Measurements from ENCODE around the gene CYP2W1. TPM values are rescaled to one million over a fixed set of nuclear protein-coding genes. Genes with fewer than 3 reads are reported as not detected.

The CYP2W1 gene
- total and polyA plus RNA-seq, 3 experiments from 2014 or later: not detected

DNA sequence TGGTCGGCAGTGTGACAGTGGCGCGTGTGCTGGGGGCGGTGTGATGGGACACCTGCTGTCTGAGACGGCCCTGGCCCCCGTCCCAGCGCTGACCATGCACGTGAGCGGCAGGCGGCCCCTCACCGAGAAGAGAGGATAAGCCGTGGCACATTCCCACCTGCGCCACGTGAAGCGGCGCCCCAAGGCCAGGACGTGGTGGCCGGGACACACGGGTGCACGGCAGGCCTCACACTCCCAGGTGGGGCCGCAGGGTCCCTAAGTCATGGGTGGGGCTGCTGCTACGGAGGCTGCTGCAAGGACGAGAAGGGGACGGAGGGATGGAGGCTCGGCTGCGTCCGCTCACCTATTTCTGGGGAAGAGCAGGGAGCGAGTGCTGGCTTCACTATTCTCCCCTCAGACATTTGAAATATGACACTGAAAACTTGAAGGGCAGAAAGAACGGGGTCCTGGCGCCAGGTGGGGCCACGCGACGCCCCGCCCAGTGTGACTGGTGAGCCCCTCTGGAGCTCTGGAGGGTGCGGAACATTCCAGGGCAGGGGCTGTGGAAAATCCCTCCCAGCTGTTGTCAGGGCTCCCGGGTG is 7.5 kb downstream of the CYP2W1 start:
- H3K4me1 ChIP-seq (ENCODE audit: insufficient read depth, low read length): peaks cover 5% of the 10 kb centered on the region
- no peaks in the 10 kb centered on the region for H3K9me3 Mint-ChIP-seq
- DNase-seq: no peak
- no peak overlapping the region for H3K4me3 ChIP-seq (ENCODE audit: low read length)
- H3K36me3 ChIP-seq (ENCODE audit: insufficient read depth, low read length): no peaks in the 10 kb centered on the region
- peaks cover 0 to 5% (median 3%) of the 10 kb centered on the region in 3 donors for H3K4me1 Mint-ChIP-seq
- H3K27ac Mint-ChIP-seq: no peak overlapping the region
- H3K36me3 Mint-ChIP-seq: no peaks in the 10 kb centered on the region
- CTCF ChIA-PET: interaction anchor here (9.5 kb wide), 1 partner anchor 73 kb away, joined by 222 read pairs; no protein-coding TSS in a partner anchor
- POLR2A ChIA-PET: no interaction called here
- H3K9me3 ChIP-seq (ENCODE audit: low read length): no peaks in the 10 kb centered on the region
- H3K27ac ChIP-seq (ENCODE audit: low read depth, low read length): no peak overlapping the region
- no peak overlapping the region for H3K4me3 Mint-ChIP-seq
- H3K27me3 ChIP-seq (ENCODE audit: insufficient read depth, low read length, poor library complexity, severe bottlenecking): no peaks in the 10 kb centered on the region
- H3K27me3 Mint-ChIP-seq: peaks cover 5 to 8% of the 10 kb centered on the region in 2 donors

GRCh38 chr7:990933-991728 is 8.2 kb downstream of the CYP2W1 start:
- peaks cover 2 to 4% of the 10 kb centered on the region in 2 donors for H3K27me3 Mint-ChIP-seq
- H3K36me3 ChIP-seq (ENCODE audit: insufficient read depth, low read length): no peaks in the 10 kb centered on the region
- no peaks in the 10 kb centered on the region for H3K9me3 Mint-ChIP-seq
- no peaks in the 10 kb centered on the region for H3K36me3 Mint-ChIP-seq
- H3K27me3 ChIP-seq (ENCODE audit: insufficient read depth, low read length, poor library complexity, severe bottlenecking): no peaks in the 10 kb centered on the region
- peak overlapping the region in 1 of 8 donors; percentile 14 for H3K27ac Mint-ChIP-seq
- no peaks in the 10 kb centered on the region for H3K9me3 ChIP-seq (ENCODE audit: low read length)
- H3K4me1 Mint-ChIP-seq: peaks cover 0 to 5% (median 3%) of the 10 kb centered on the region in 3 donors
- no peak overlapping the region for H3K27ac ChIP-seq (ENCODE audit: low read depth, low read length)
- no peak overlapping the region for H3K4me3 ChIP-seq (ENCODE audit: low read length)
- CTCF ChIA-PET: interaction anchor here (9.5 kb wide), 1 partner anchor 72 kb away, joined by 222 read pairs; no protein-coding TSS in a partner anchor
- DNase-seq: no peak
- H3K4me1 ChIP-seq (ENCODE audit: insufficient read depth, low read length): peaks cover 5% of the 10 kb centered on the region
- no peak overlapping the region for H3K4me3 Mint-ChIP-seq
- POLR2A ChIA-PET: no interaction called here

GRCh38 chr7:991729-992656 is 9.0 kb downstream of the CYP2W1 start:
- no peaks in the 10 kb centered on the region for H3K36me3 ChIP-seq (ENCODE audit: insufficient read depth, low read length)
- CTCF ChIA-PET: interaction anchor here (0.7 to 9.5 kb wide), 33 partner anchors 10 to 188 kb away, joined by 3 to 222 read pairs (median 9); partner anchors contain the start of genes COX19, CYP2W1 and GPR146
- no peak overlapping the region for H3K4me3 ChIP-seq (ENCODE audit: low read length)
- H3K4me1 ChIP-seq (ENCODE audit: insufficient read depth, low read length): peaks cover 5% of the 10 kb centered on the region
- Mint-ChIP-seq H3K4me1 (peaks cover 0 to 5% (median 3%) of the 10 kb centered on the region in 3 donors), H3K9me3 (no peaks in the 10 kb centered on the region), H3K27ac (no peak overlapping the region), H3K36me3 (peaks cover 0 to 3% (median 0%) of the 10 kb centered on the region in 3 donors), H3K27me3 (no peaks in the 10 kb centered on the region), H3K4me3 (no peak overlapping the region)
- POLR2A ChIA-PET: interaction anchor here (0.5 to 2.0 kb wide), 2 partner anchors 74 to 83 kb away, joined by 3 to 7 read pairs; no protein-coding TSS in a partner anchor
- no peaks in the 10 kb centered on the region for H3K9me3 ChIP-seq (ENCODE audit: low read length)
- H3K27ac ChIP-seq (ENCODE audit: low read depth, low read length): no peak overlapping the region
- no peak for DNase-seq
- H3K27me3 ChIP-seq (ENCODE audit: insufficient read depth, low read length, poor library complexity, severe bottlenecking): no peaks in the 10 kb centered on the region

DNA sequence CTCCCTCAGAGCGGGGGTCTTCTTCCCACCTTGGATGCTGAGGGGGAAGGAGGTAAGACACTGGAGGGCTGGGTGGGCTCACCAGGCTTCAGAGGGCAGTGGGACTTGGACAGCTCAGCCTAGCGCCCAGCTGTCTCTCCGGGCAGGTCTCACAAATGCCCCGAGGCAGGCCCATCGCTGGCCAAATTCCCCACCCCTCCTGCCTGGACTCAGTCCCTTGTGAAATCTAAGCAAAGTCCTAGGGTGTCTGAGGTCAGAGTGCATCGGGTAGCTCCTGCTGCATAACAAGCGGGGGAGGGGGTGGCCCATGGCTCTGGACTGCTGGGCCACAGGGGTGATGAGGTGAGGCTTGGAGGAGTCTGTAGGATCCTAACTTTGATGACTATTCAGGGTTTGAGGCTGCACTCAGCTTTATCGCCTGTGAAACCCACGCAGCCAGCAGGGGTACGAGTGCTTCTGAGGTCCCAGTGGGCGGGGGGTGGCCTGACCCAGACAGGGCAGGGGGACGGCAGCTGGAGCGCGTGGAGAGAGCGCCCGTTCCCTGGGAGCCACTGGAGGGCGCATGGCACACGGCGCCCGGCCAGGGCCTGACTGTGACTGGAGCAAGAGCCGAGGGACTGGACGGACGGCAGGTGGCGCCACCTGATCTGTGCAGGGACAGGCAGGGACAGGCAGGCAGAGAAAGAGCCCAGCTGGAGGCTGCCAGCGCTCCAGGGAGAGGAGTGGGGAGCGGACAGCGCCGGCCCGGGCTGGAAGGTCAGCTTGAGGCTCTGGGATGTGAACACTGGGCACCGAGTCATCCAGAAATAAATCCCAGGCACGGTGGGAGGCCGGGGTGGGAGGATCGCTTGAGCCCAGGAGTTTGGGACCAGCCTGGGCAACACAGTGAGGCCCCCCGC is 10.0 kb downstream of the CYP2W1 start:
- ChIA-PET POLR2A (interaction anchor here (1.2 to 2.0 kb wide), 2 partner anchors 73 to 264 kb away, joined by 5 to 7 read pairs; no protein-coding TSS in a partner anchor), CTCF (interaction anchor here (0.5 to 9.5 kb wide), 51 partner anchors 8 to 671 kb away, joined by 3 to 222 read pairs (median 5); partner anchors contain the start of genes COX19, CYP2W1 and GPR146)
- Mint-ChIP-seq H3K4me3 (no peak overlapping the region), H3K9me3 (no peaks in the 10 kb centered on the region), H3K27me3 (no peaks in the 10 kb centered on the region), H3K36me3 (peaks cover 0 to 8% (median 0%) of the 10 kb centered on the region in 3 donors), H3K4me1 (peaks cover 0 to 5% (median 3%) of the 10 kb centered on the region in 3 donors), H3K27ac (peak overlapping the region in 1 of 8 donors; percentile 66)
- Histone ChIP-seq H3K4me1 (ENCODE audit: insufficient read depth, low read length) (peaks cover 5% of the 10 kb centered on the region), H3K36me3 (ENCODE audit: insufficient read depth, low read length) (no peaks in the 10 kb centered on the region), H3K27ac (ENCODE audit: low read depth, low read length) (no peak overlapping the region), H3K4me3 (ENCODE audit: low read length) (no peak overlapping the region), H3K27me3 (ENCODE audit: insufficient read depth, low read length, poor library complexity, severe bottlenecking) (no peaks in the 10 kb centered on the region), H3K9me3 (ENCODE audit: low read length) (no peaks in the 10 kb centered on the region)
- DNase-seq: peak; percentile 83 to 95 (median 89)

- Histone ChIP-seq H3K4me3 (ENCODE audit: low read length) (no peak overlapping the region), H3K9me3 (ENCODE audit: low read length) (no peaks in the 10 kb centered on the region), H3K27ac (ENCODE audit: low read depth, low read length) (no peak overlapping the region), H3K27me3 (ENCODE audit: insufficient read depth, low read length, poor library complexity, severe bottlenecking) (no peaks in the 10 kb centered on the region), H3K4me1 (ENCODE audit: insufficient read depth, low read length) (peaks cover 5% of the 10 kb centered on the region), H3K36me3 (ENCODE audit: insufficient read depth, low read length) (no peaks in the 10 kb centered on the region)
- H3K36me3 Mint-ChIP-seq: peaks cover 0 to 19% (median 0%) of the 10 kb centered on the region in 3 donors
- POLR2A ChIA-PET: interaction anchor here (0.6 to 0.7 kb wide), 2 partner anchors 73 to 77 kb away, joined by 3 to 5 read pairs; no protein-coding TSS in a partner anchor
- CTCF ChIA-PET: interaction anchor here (1.3 to 9.5 kb wide), 14 partner anchors 13 to 181 kb away, joined by 4 to 222 read pairs (median 14); partner anchors contain the start of genes COX19, CYP2W1 and GPR146
- DNase-seq: no peak
- no peak overlapping the region for H3K27ac Mint-ChIP-seq
- peaks cover 0 to 5% (median 3%) of the 10 kb centered on the region in 3 donors for H3K4me1 Mint-ChIP-seq
- no peak overlapping the region for H3K4me3 Mint-ChIP-seq
- no peaks in the 10 kb centered on the region for H3K27me3 Mint-ChIP-seq
- H3K9me3 Mint-ChIP-seq: no peaks in the 10 kb centered on the region
Observed at GRCh38 chr7:994592-995308, 11.8 kb downstream of the CYP2W1 start.

DNA sequence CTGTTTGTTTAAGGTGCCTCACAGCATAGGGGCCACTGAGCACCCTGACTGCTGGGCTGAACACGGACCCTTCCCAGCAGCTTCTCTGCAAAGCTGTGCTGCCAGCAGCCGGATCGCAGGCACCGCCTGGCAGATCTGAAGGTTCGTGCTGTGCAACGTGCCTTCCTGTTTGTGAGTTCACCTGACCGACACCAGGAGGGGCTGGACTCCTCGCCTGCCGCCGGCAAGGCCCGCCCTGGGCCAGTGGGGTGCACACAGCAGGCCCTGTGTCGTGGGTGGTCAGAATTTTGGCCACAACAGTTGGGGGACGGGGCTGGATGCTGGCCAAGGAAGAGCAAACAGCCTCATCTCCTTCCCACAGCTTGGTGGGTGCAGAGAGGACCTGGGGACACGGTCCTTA is 12.6 kb downstream of the CYP2W1 start:
- H3K36me3 Mint-ChIP-seq: peaks cover 0 to 25% (median 0%) of the 10 kb centered on the region in 3 donors
- Histone ChIP-seq H3K4me1 (ENCODE audit: insufficient read depth, low read length) (peaks cover 5% of the 10 kb centered on the region), H3K27me3 (ENCODE audit: insufficient read depth, low read length, poor library complexity, severe bottlenecking) (no peaks in the 10 kb centered on the region), H3K4me3 (ENCODE audit: low read length) (no peak overlapping the region), H3K27ac (ENCODE audit: low read depth, low read length) (no peak overlapping the region), H3K36me3 (ENCODE audit: insufficient read depth, low read length) (no peaks in the 10 kb centered on the region), H3K9me3 (ENCODE audit: low read length) (no peaks in the 10 kb centered on the region)
- ChIA-PET CTCF (interaction anchor here (0.6 to 9.5 kb wide), 6 partner anchors 13 to 195 kb away, joined by 3 to 222 read pairs (median 10); partner anchors contain the start of gene CYP2W1), POLR2A (no interaction called here)
- no peak overlapping the region for H3K27ac Mint-ChIP-seq
- H3K4me1 Mint-ChIP-seq: peaks cover 0 to 5% (median 3%) of the 10 kb centered on the region in 3 donors
- H3K9me3 Mint-ChIP-seq: no peaks in the 10 kb centered on the region
- H3K27me3 Mint-ChIP-seq: no peaks in the 10 kb centered on the region
- no peak overlapping the region for H3K4me3 Mint-ChIP-seq
- no peak for DNase-seq

All from CD8-positive, alpha-beta memory T cell (primary cell).